Activated CD4-positive, alpha-beta T cell treated with anti-CD3 and anti-CD28 coated beads for 1 hour (primary cell): ENCODE data around the gene IGLL5.
"Not testable (repeated sequence)": the region's sequence is repeated elsewhere in the genome, so short reads cannot be mapped to it uniquely, and the experiment has no call there.

ENCODE experiments used
- DNase-seq: peaks from one replicate; pipeline ENCODE4 v3.0.0-alpha.2; 2020

IGLL5 gene

GRCh38 chr22:22902247-22903001 lies 14.8 kb downstream of the IGLL5 start:
- no peak for DNase-seq

- no peak for DNase-seq
Observed at GRCh38 chr22:22903355-22903777, 15.8 kb downstream of the IGLL5 start.

- not testable (repeated sequence) for DNase-seq
Observed at GRCh38 chr22:22903781-22904192, 16.2 kb downstream of the IGLL5 start.

- DNase-seq, result not testable (repeated sequence)
Observed at GRCh38 chr22:22904736-22905135, 17.1 kb downstream of the IGLL5 start.

- DNase-seq, result not testable (repeated sequence)
Observed at GRCh38 chr22:22906391-22906790, 18.8 kb downstream of the IGLL5 start.

GRCh38 chr22:22906907-22907550 lies 19.4 kb downstream of the IGLL5 start:
- DNase-seq, result no peak

GRCh38 chr22:22907551-22908494 lies 20.2 kb downstream of the IGLL5 start:
- no peak for DNase-seq

GRCh38 chr22:22908495-22908861 lies 20.9 kb downstream of the IGLL5 start:
- no peak for DNase-seq

GRCh38 chr22:22908941-22909604 lies 21.5 kb downstream of the IGLL5 start:
- DNase-seq, result no peak

- DNase-seq, result no peak
Observed at GRCh38 chr22:22909605-22910271, 22.1 kb downstream of the IGLL5 start.

GRCh38 chr22:22910272-22911240 lies 22.9 kb downstream of the IGLL5 start:
- DNase-seq, result no peak

GRCh38 chr22:22911327-22912134 lies 23.9 kb downstream of the IGLL5 start:
- no peak for DNase-seq

- no peak for DNase-seq
Observed at GRCh38 chr22:22912135-22912987, 24.7 kb downstream of the IGLL5 start.

GRCh38 chr22:22912988-22913253 lies 25.3 kb downstream of the IGLL5 start:
- DNase-seq, result no peak

GRCh38 chr22:22913989-22914388 lies 26.4 kb downstream of the IGLL5 start:
- DNase-seq, result no peak

GRCh38 chr22:22914726-22915669 lies 27.4 kb downstream of the IGLL5 start:
- DNase-seq, result no peak

- no peak for DNase-seq
Observed at GRCh38 chr22:22915670-22916035, 28.0 kb downstream of the IGLL5 start.
